ENCODE results near the gene TEX11.

GRCh38 chrX:70505451-70505841 lies 403.1 kb downstream of the TEX11 start:
- TF ChIP-seq CTCF (conservative IDR thresholded peaks at IDR 0.05) (no peak), EZH2 (IDR thresholded peaks at IDR 0.05; ENCODE audit: low read depth) (no peak)
